K562 (cell line): ENCODE data around the gene KCNMB3.

ENCODE experiments used
- BRD9 ChIP-seq: fragments of 450-650 bp; IDR thresholded peaks from 2 replicates; pipeline ENCODE4 v1.6.1; 2018; ENCODE audit warnings: low read depth; ENCODE audit not compliant: partially characterized antibody
- COPS2 ChIP-seq: fragments of 450-650 bp; conservative IDR thresholded peaks from 2 replicates; pipeline ENCODE4 v1.6.1; 2016; ENCODE audit warnings: mild to moderate bottlenecking, moderate library complexity
- EP300 ChIP-seq: IDR thresholded peaks from 2 replicates; pipeline ENCODE4 v1.6.1; 2012; ENCODE audit warnings: low read length, improper control_type of control experiment
- FOXK2 ChIP-seq, 2 experiments: fragments of 450-650 bp; IDR thresholded peaks in 1 of 2; conservative IDR thresholded peaks in 1 of 2; 2 replicates each; pipeline ENCODE4 v1.6.1; 2016; ENCODE audit warnings: low read depth in 2 of 2, mild to moderate bottlenecking in 1 of 2
- KDM4B ChIP-seq, 2 experiments: fragments of 450-650 bp in 1 of 2; sonication (generic) in 1 of 2; IDR thresholded peaks; 2 replicates each; pipeline ENCODE4 v1.6.1; 2016 to 2017; ENCODE audit warnings: borderline replicate concordance in 2 of 2, antibody characterized with exemption in 1 of 2, low read depth in 1 of 2, mild to moderate bottlenecking in 1 of 2
- NFIC ChIP-seq: fragments of 450-650 bp; IDR thresholded peaks from 2 replicates; pipeline ENCODE4 v1.6.1; 2017; ENCODE audit warnings: mild to moderate bottlenecking, inconsistent platforms
- RFX5 ChIP-seq: IDR thresholded peaks from 2 replicates; pipeline ENCODE4 v1.6.1; 2011; ENCODE audit warnings: low read depth, mild to moderate bottlenecking, improper control_type of control experiment, low read length
- ZNF75A ChIP-seq: fragments of 450-650 bp; formaldehyde crosslinking; IDR thresholded peaks from 2 replicates; pipeline ENCODE4 v1.4.0; 2020; ENCODE audit warnings: mild to moderate bottlenecking
- TF ChIP-seq, protein P1 (sequence below), 3 experiments: IDR thresholded peaks in 2 of 3; conservative IDR thresholded peaks in 1 of 3; 2 replicates each; pipeline ENCODE4 v1.5.1; 2011 to 2012; ENCODE audit warnings: low read length in 3 of 3, mild to moderate bottlenecking in 3 of 3, control low read depth in 2 of 3, improper control_type of control experiment in 1 of 3, inconsistent platforms in 1 of 3, low read depth in 1 of 3, mixed read lengths in 1 of 3, moderate library complexity in 1 of 3; ENCODE audit not compliant: insufficient read depth in 2 of 3
- TF ChIP-seq, protein P2 (sequence below): sonication (generic); formaldehyde crosslinking; IDR thresholded peaks from 2 replicates; pipeline ENCODE4 v1.8.0; 2022; ENCODE audit warnings: missing genetic modification reagents, mild to moderate bottlenecking, borderline replicate concordance

DNA sequence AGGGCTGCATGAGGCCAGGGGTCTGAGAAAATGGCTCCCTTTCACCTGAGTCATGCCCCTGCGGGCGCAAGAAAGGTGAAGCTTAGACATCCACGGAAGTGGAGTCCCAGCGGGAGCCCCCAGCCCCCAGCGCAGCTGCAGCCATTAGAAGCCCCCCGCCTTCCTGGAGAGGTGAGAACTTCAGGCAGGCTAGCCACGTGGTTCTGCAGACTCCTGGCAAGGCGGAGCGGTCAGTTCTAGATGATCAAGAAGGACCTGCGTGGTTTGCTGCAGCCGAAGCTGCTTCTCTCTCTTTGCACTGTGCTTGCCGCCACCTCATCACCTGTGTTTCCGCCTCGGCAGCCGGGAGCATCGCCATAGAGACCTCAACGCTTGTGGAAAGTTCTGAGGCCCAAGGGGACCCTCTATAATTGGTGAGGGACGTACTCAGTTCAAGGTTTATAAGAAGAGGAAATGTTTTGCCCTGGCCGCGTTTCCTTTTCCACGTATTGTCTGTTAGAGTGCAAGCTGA is 15.8 kb upstream of the KCNMB3 start:
- no peak for TF ChIP-seq RFX5
- no peak for TF ChIP-seq FOXK2 (conservative IDR thresholded peaks at IDR 0.05 in 1 of 2, IDR thresholded peaks at IDR 0.05 in 1 of 2; ENCODE audit: low read depth in 2 of 2)
- TF ChIP-seq NFIC: no peak
- TF ChIP-seq, protein P1, sequence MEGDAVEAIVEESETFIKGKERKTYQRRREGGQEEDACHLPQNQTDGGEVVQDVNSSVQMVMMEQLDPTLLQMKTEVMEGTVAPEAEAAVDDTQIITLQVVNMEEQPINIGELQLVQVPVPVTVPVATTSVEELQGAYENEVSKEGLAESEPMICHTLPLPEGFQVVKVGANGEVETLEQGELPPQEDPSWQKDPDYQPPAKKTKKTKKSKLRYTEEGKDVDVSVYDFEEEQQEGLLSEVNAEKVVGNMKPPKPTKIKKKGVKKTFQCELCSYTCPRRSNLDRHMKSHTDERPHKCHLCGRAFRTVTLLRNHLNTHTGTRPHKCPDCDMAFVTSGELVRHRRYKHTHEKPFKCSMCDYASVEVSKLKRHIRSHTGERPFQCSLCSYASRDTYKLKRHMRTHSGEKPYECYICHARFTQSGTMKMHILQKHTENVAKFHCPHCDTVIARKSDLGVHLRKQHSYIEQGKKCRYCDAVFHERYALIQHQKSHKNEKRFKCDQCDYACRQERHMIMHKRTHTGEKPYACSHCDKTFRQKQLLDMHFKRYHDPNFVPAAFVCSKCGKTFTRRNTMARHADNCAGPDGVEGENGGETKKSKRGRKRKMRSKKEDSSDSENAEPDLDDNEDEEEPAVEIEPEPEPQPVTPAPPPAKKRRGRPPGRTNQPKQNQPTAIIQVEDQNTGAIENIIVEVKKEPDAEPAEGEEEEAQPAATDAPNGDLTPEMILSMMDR (IDR thresholded peaks at IDR 0.05 in 2 of 3, conservative IDR thresholded peaks at IDR 0.05 in 1 of 3; ENCODE audit: insufficient read depth in 2 of 3, low read depth in 1 of 3, low read length in 3 of 3): no peak
- TF ChIP-seq ZNF75A (CRISPR knock-in tag): no peak
- TF ChIP-seq BRD9: no peak
- TF ChIP-seq EP300: no peak
- TF ChIP-seq, protein P2, sequence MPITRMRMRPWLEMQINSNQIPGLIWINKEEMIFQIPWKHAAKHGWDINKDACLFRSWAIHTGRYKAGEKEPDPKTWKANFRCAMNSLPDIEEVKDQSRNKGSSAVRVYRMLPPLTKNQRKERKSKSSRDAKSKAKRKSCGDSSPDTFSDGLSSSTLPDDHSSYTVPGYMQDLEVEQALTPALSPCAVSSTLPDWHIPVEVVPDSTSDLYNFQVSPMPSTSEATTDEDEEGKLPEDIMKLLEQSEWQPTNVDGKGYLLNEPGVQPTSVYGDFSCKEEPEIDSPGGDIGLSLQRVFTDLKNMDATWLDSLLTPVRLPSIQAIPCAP (CRISPR knock-in tag): no peak
- no peak for TF ChIP-seq KDM4B (IDR thresholded peaks at IDR 0.05; ENCODE audit: borderline replicate concordance in 2 of 2, low read depth in 1 of 2)
- no peak for TF ChIP-seq COPS2
